Keratinocyte (primary cell): Measurements from ENCODE around the gene AKTIP. TPM values are rescaled to one million over a fixed set of nuclear protein-coding genes. Genes with fewer than 3 reads are reported as not detected.
"Not testable (repeated sequence)": the region's sequence is repeated elsewhere in the genome, so short reads cannot be mapped to it uniquely, and the experiment has no call there.

Source experiments
- DNase-seq: peaks from one replicate; pipeline ENCODE4 v3.0.0-alpha.2; 2011; ENCODE audit warnings: low read depth, missing footprints, low spot score
- FAIRE-seq: peaks from 2 replicates; lab custom pipeline; 2011; peaks lifted over from hg19 to GRCh38; lab: Jason Lieb, UNC
- H2AFZ ChIP-seq: 2 replicates; pipeline ENCODE4 v1.6.0; 2012; ENCODE audit warnings: low read length, control low read depth, inconsistent platforms; ENCODE audit not compliant: control insufficient read depth
- H3K27ac ChIP-seq: 2 replicates; pipeline ENCODE4 v1.5.1; 2011; ENCODE audit warnings: low read length; ENCODE audit not compliant: control insufficient read depth, insufficient read depth
- H3K27me3 ChIP-seq: 3 replicates; pipeline ENCODE4 v1.6.0; 2011; ENCODE audit warnings: low read length; ENCODE audit not compliant: control insufficient read depth, insufficient read depth; ENCODE audit errors: extremely low read depth
- H3K36me3 ChIP-seq, 2 experiments: 2 replicates in 1 of 2; 3 replicates in 1 of 2; pipeline ENCODE4 v1.5.1; 2011; ENCODE audit warnings: low read length in 2 of 2, mild to moderate bottlenecking in 1 of 2; ENCODE audit not compliant: control insufficient read depth in 2 of 2, insufficient read depth in 2 of 2; ENCODE audit errors: extremely low read depth in 1 of 2
- H3K4me1 ChIP-seq: 3 replicates; pipeline ENCODE4 v1.5.1; 2011; ENCODE audit warnings: low read length; ENCODE audit not compliant: control insufficient read depth, insufficient read depth; ENCODE audit errors: extremely low read depth
- H3K4me2 ChIP-seq: 3 replicates; pipeline ENCODE4 v1.6.0; 2011; ENCODE audit warnings: low read depth, low read length; ENCODE audit not compliant: control insufficient read depth, insufficient read depth; ENCODE audit errors: extremely low read depth
- H3K4me3 ChIP-seq, 3 experiments: fragments of 200-600 bp in 1 of 3; sonication (generic) in 1 of 3; 2 replicates in 2 of 3; 3 replicates in 1 of 3; pipeline ENCODE4 v1.5.1; 2011 to 2016; ENCODE audit warnings: low read length in 3 of 3, mild to moderate bottlenecking in 3 of 3, control low read depth in 2 of 3, inconsistent platforms in 1 of 3, low read depth in 1 of 3, mixed read lengths in 1 of 3, mixed run types in 1 of 3, moderate library complexity in 1 of 3; ENCODE audit not compliant: control insufficient read depth in 2 of 3, insufficient read depth in 2 of 3; ENCODE audit errors: extremely low read depth in 1 of 3
- H3K79me2 ChIP-seq: 2 replicates; pipeline ENCODE4 v1.6.0; 2012; ENCODE audit warnings: low read length; ENCODE audit not compliant: control insufficient read depth, insufficient read depth
- H3K9ac ChIP-seq: 3 replicates; pipeline ENCODE4 v1.6.0; 2011; ENCODE audit warnings: low read length; ENCODE audit not compliant: control insufficient read depth, insufficient read depth; ENCODE audit errors: extremely low read depth
- H3K9me1 ChIP-seq: 3 replicates; pipeline ENCODE4 v1.6.0; 2011; ENCODE audit warnings: low read length; ENCODE audit not compliant: control insufficient read depth, insufficient read depth; ENCODE audit errors: extremely low read depth
- H3K9me3 ChIP-seq: 2 replicates; pipeline ENCODE4 v1.5.1; 2012; ENCODE audit warnings: low read depth, low read length; ENCODE audit not compliant: control insufficient read depth
- H4K20me1 ChIP-seq: 3 replicates; pipeline ENCODE4 v1.6.0; 2011; ENCODE audit warnings: low read length; ENCODE audit not compliant: control insufficient read depth, insufficient read depth; ENCODE audit errors: extremely low read depth
- EZH2 ChIP-seq: IDR thresholded peaks from one replicate; pipeline ENCODE4 v1.6.1; 2012; ENCODE audit warnings: inconsistent platforms, mild to moderate bottlenecking, low read length, moderate library complexity
- dilution Hi-C: fragments of 300-500 bp; cut with MboI; formaldehyde crosslinking; loops from one replicate; pipeline ENCODE4 v1.7.0; 2020; ENCODE audit warnings: low sequenced_read_pairs; ENCODE audit not compliant: extremely low pct_ligation_motif_present
- polyA plus RNA-seq, 5 experiments: library from polyadenylated mRNA; depleted of rRNA in 3 of 5; stranded (reverse) in 3 of 5; stranded (forward) in 1 of 5; unstranded in 1 of 5; fragments of >200 nt; gene quantifications; 1 replicate in 1 of 5; 2 replicates in 3 of 5; 3 replicates in 1 of 5; pipeline versions ENCODE4 v1.2.1 to v1.2.3, GENCODE V29; 2011 to 2012; ENCODE audit warnings: missing spikeins in 2 of 5, low read depth in 1 of 5, low replicate concordance in 1 of 5
- TF ChIP-seq, protein P1 (sequence below), 3 experiments: IDR thresholded peaks in 1 of 3; conservative IDR thresholded peaks in 1 of 3; optimal IDR thresholded peaks in 1 of 3; 2 replicates in 2 of 3; 3 replicates in 1 of 3; pipeline versions ENCODE3 to v1.5.1; 2011; ENCODE audit warnings: low read length in 3 of 3, mild to moderate bottlenecking in 3 of 3, moderate library complexity in 2 of 3, control low read depth in 1 of 3, inconsistent platforms in 1 of 3; ENCODE audit not compliant: insufficient read depth in 2 of 3; ENCODE audit errors: extremely low read depth in 1 of 3

Gene AKTIP
- polyA plus RNA-seq, 1 donor (not counting 4 experiments of a cell fraction or from before 2014, with no cell fraction given): 23.6 TPM

DNA sequence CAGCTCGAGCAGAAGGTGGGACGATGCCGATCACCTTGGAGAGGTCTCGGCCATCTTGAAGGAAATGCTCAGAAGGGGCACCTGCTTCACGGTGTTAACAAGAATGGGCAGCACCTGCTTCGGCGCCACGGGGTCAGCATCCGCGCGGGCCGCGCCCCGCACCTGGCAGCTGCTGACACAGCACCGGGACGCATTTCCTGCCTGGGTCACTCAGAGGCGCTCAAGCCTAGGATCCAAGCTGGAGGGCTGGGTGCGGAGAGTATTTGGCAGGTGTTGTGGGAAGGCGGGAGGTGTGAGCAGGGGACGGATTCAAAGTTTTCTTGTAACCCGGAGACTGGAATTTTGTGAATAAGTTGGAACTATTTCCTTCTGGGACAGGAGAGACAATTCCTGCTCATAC, 39.3 kb upstream of the AKTIP start:
- H3K4me2 ChIP-seq: no peak overlapping the region
- H3K4me3 ChIP-seq: no peak overlapping the region
- TF ChIP-seq, protein P1, sequence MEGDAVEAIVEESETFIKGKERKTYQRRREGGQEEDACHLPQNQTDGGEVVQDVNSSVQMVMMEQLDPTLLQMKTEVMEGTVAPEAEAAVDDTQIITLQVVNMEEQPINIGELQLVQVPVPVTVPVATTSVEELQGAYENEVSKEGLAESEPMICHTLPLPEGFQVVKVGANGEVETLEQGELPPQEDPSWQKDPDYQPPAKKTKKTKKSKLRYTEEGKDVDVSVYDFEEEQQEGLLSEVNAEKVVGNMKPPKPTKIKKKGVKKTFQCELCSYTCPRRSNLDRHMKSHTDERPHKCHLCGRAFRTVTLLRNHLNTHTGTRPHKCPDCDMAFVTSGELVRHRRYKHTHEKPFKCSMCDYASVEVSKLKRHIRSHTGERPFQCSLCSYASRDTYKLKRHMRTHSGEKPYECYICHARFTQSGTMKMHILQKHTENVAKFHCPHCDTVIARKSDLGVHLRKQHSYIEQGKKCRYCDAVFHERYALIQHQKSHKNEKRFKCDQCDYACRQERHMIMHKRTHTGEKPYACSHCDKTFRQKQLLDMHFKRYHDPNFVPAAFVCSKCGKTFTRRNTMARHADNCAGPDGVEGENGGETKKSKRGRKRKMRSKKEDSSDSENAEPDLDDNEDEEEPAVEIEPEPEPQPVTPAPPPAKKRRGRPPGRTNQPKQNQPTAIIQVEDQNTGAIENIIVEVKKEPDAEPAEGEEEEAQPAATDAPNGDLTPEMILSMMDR (optimal IDR thresholded peaks at IDR 0.05 in 1 of 3, IDR thresholded peaks at IDR 0.05 in 1 of 3, conservative IDR thresholded peaks at IDR 0.05 in 1 of 3; ENCODE audit: extremely low read depth in 1 of 3, insufficient read depth in 2 of 3, low read length in 3 of 3): peak in 2 of 3 experiments; percentile 12 to 15
- TF ChIP-seq EZH2: no peak
- no peak overlapping the region for H3K27ac ChIP-seq
- H2AFZ ChIP-seq: no peak overlapping the region
- H3K27me3 ChIP-seq: peaks cover 7% of the 10 kb centered on the region
- no peaks in the 10 kb centered on the region for H4K20me1 ChIP-seq
- DNase-seq (no peak), FAIRE-seq (no peak)
- H3K4me1 ChIP-seq: no peaks in the 10 kb centered on the region
- no peaks in the 10 kb centered on the region for H3K9me3 ChIP-seq
- no peaks in the 10 kb centered on the region for H3K9me1 ChIP-seq
- H3K79me2 ChIP-seq: no peaks in the 10 kb centered on the region
- dilution Hi-C loops: no loop called here
- no peak overlapping the region for H3K9ac ChIP-seq
- H3K36me3 ChIP-seq: no peaks in the 10 kb centered on the region

DNA sequence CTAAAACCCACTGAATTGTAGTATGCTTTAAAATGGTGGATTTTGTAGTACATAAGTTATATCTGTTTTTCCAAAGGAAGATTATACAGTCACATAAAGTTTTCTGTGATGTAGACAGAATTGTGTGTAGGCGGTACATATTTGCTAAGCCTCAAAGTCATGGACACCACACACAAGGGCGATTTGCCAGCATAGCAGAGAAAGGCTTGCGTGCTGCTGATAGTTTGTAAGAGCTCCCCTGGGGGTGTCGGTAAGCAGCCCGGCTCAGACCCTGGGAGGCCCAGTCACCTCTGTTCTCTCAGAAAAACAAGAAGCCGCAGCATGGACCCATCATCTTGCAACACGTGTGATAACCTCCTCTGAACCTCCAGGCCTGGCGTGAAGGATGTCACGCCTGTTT, 38.3 kb upstream of the AKTIP start:
- no peak for TF ChIP-seq EZH2
- TF ChIP-seq, protein P1 (optimal IDR thresholded peaks at IDR 0.05 in 1 of 3, IDR thresholded peaks at IDR 0.05 in 1 of 3, conservative IDR thresholded peaks at IDR 0.05 in 1 of 3; ENCODE audit: extremely low read depth in 1 of 3, insufficient read depth in 2 of 3, low read length in 3 of 3): no peak
- H3K27me3 ChIP-seq: peaks cover 7% of the 10 kb centered on the region
- H4K20me1 ChIP-seq: no peaks in the 10 kb centered on the region
- no peaks in the 10 kb centered on the region for H3K36me3 ChIP-seq
- no peak overlapping the region for H3K4me2 ChIP-seq
- H3K4me1 ChIP-seq: no peaks in the 10 kb centered on the region
- FAIRE-seq (no peak), DNase-seq (no peak)
- no peaks in the 10 kb centered on the region for H3K9me1 ChIP-seq
- H3K79me2 ChIP-seq: no peaks in the 10 kb centered on the region
- no peak overlapping the region for H3K9ac ChIP-seq
- dilution Hi-C loops: no loop called here
- no peak overlapping the region for H3K27ac ChIP-seq
- H3K9me3 ChIP-seq: no peaks in the 10 kb centered on the region
- no peak overlapping the region for H2AFZ ChIP-seq
- H3K4me3 ChIP-seq: no peak overlapping the region

DNA sequence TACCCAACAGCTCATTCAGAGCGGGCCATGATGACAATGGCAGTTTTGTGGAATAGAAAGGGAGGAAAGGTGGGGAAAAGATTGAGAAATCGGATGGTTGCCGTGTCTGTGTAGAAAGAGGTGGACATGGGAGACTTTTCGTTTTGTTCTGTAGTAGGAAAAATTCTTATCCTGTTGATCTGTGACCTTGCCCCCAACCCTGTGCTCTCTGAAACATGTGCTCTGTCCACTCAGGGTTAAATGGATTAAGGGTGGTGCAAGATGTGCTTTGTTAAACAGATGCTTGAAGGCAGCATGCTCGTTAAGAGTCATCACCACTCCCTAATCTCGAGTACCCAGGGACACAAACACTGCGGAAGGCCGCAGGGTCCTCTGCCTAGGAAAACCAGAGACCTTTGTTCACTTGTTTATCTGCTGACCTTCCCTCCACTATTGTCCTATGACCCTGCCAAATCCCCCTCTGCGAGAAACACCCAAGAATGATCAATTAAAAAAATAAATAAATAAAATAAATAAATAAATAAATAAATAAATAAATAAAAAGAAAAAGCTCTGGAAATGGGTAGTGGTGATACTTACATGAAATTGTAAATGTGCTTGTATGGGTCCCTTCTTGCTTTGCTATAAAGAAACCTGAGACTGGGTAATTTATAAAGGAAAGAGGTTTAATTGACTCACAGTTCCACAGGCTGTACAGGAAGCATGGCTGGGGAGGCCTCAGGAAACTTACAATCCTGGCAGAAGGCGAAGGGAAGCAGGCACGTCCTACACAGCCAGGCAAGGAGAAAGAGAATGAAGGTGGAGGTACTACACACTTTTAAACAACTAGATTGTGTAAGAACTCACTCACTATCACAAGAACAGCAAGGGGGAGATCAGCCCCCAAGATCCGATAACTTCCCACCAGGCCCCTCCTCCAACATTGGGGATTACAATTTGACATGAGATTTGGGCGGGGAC, 37.0 kb upstream of the AKTIP start:
- H3K27ac ChIP-seq, H3K9ac ChIP-seq, dilution Hi-C loops, H2AFZ ChIP-seq, DNase-seq, H3K27me3 ChIP-seq, H3K9me3 ChIP-seq, H3K4me3 ChIP-seq, H3K79me2 ChIP-seq, H4K20me1 ChIP-seq, H3K4me1 ChIP-seq, H3K9me1 ChIP-seq, FAIRE-seq, H3K36me3 ChIP-seq, H3K4me2 ChIP-seq: not testable (repeated sequence)
